SK-N-SH (cell line): ENCODE data around the gene PTDSS2. TPM values are rescaled to one million over a fixed set of nuclear protein-coding genes. Genes with fewer than 3 reads are reported as not detected.
A peak's percentile ranks its signal among the peaks of the same experiment; 100 is the strongest.

ENCODE experiments used
- CTCF ChIA-PET: fragments of 300-600, 350-600 bp; formaldehyde crosslinking; extraction: SDS; loops from one replicate; lab custom pipeline; 2021; lab: Yijun Ruan, JAX
- POLR2A ChIA-PET: fragments of 350-600 bp; sonication (Branson Sonifier 250); formaldehyde crosslinking; extraction: SDS; loops from one replicate; lab custom pipeline; 2020; ENCODE audit warnings: antibody characterized with exemption, inconsistent platforms; lab: Yijun Ruan, JAX
- DNase-seq: peaks from one replicate; pipeline ENCODE4 v3.0.0; 2012
- H2AFZ ChIP-seq: fragments of 200-600 bp; sonication (generic); 2 replicates; pipeline ENCODE4 v1.8.1; 2016; ENCODE audit warnings: antibody characterized with exemption, mild to moderate bottlenecking, low read depth
- H3F3A ChIP-seq: fragments of 200-600 bp; sonication (generic); replicated peaks from 2 replicates; pipeline ENCODE3; 2016; ENCODE audit warnings: antibody characterized with exemption, mild to moderate bottlenecking; ENCODE audit not compliant: insufficient read depth
- H3K27ac ChIP-seq, 2 experiments: fragments of 200-500 bp in 1 of 2; fragments of 200-600 bp in 1 of 2; sonication (Bioruptor generic) in 1 of 2; sonication (generic), shearing (Covaris generic) in 1 of 2; 2 replicates each; pipeline versions ENCODE4 v1.5.1 to v1.6.1; 2014 to 2016; ENCODE audit warnings: low read depth in 2 of 2, inconsistent platforms in 1 of 2, low read length in 1 of 2, mild to moderate bottlenecking in 1 of 2, mixed read lengths in 1 of 2
- H3K27me3 ChIP-seq: fragments of 200-600 bp; sonication (generic), shearing (Covaris generic); 2 replicates; pipeline ENCODE4 v1.6.1; 2016; ENCODE audit warnings: mixed run types; ENCODE audit not compliant: insufficient read depth
- H3K36me3 ChIP-seq, 2 experiments: fragments of 200-500 bp in 1 of 2; fragments of 200-600 bp in 1 of 2; sonication (Bioruptor generic) in 1 of 2; sonication (generic) in 1 of 2; replicated peaks in 1 of 2; 2 replicates each; pipeline versions ENCODE3 to v1.5.1; 2014 to 2016; ENCODE audit warnings: low read length in 1 of 2, mild to moderate bottlenecking in 1 of 2; ENCODE audit not compliant: insufficient read depth in 2 of 2, control insufficient read depth in 1 of 2
- H3K4me1 ChIP-seq, 2 experiments: fragments of 200-500 bp in 1 of 2; fragments of 200-600 bp in 1 of 2; sonication (Bioruptor generic) in 1 of 2; sonication (generic), shearing (Covaris generic) in 1 of 2; 2 replicates each; pipeline versions ENCODE4 v1.5.1 to v1.6.1; 2014 to 2016; ENCODE audit warnings: low read depth in 1 of 2, low read length in 1 of 2, mixed run types in 1 of 2; ENCODE audit not compliant: insufficient read depth in 2 of 2, control insufficient read depth in 1 of 2
- H3K4me2 ChIP-seq: fragments of 200-600 bp; sonication (generic), shearing (Covaris generic); 2 replicates; pipeline ENCODE4 v1.6.1; 2017; ENCODE audit warnings: mixed run types
- H3K4me3 ChIP-seq, 2 experiments: fragments of 200-500 bp in 1 of 2; fragments of 200-600 bp in 1 of 2; sonication (Bioruptor generic) in 1 of 2; sonication (generic), shearing (Covaris generic) in 1 of 2; 2 replicates each; pipeline versions ENCODE4 v1.5.1 to v1.8.1; 2014 to 2016; ENCODE audit warnings: low read depth in 2 of 2, inconsistent platforms in 1 of 2, low read length in 1 of 2, mild to moderate bottlenecking in 1 of 2, mixed read lengths in 1 of 2, moderate library complexity in 1 of 2
- H3K79me2 ChIP-seq: fragments of 200-600 bp; sonication (generic); 2 replicates; pipeline ENCODE4 v1.8.1; 2017; ENCODE audit warnings: mild to moderate bottlenecking; ENCODE audit not compliant: insufficient read depth
- H3K9ac ChIP-seq: fragments of 200-600 bp; sonication (generic); 2 replicates; pipeline ENCODE4 v1.6.1; 2017; ENCODE audit warnings: mixed run types
- H3K9me2 ChIP-seq: fragments of 200-600 bp; sonication (generic); 2 replicates; pipeline ENCODE4 v1.6.1; 2017; ENCODE audit warnings: mixed run types
- H3K9me3 ChIP-seq: fragments of 200-600 bp; sonication (generic); 2 replicates; pipeline ENCODE4 v1.6.1; 2017; ENCODE audit warnings: mixed run types, mild to moderate bottlenecking, moderate library complexity
- H4K20me1 ChIP-seq: fragments of 200-600 bp; sonication (generic); 2 replicates; pipeline ENCODE4 v1.6.1; 2017; ENCODE audit warnings: mild to moderate bottlenecking, mixed run types; ENCODE audit not compliant: insufficient read depth
- CTCF ChIP-seq: fragments of 200-600 bp; sonication (generic); IDR thresholded peaks from 2 replicates; pipeline ENCODE4 v1.6.1; 2017; ENCODE audit warnings: antibody characterized with exemption, mild to moderate bottlenecking, moderate library complexity
- ELF1 ChIP-seq: IDR thresholded peaks from 2 replicates; pipeline ENCODE4 v1.4.0; 2012
- EZH2phosphoT487 ChIP-seq: fragments of 200-600 bp; sonication (generic); IDR thresholded peaks from 2 replicates; pipeline ENCODE4 v1.6.1; 2017; ENCODE audit warnings: low read depth, mixed run types, mild to moderate bottlenecking, antibody characterized with exemption, moderate library complexity, borderline replicate concordance
- FOXM1 ChIP-seq: IDR thresholded peaks from 2 replicates; pipeline ENCODE4 v1.4.0; 2012; ENCODE audit warnings: low read depth, mild to moderate bottlenecking
- MXI1 ChIP-seq: IDR thresholded peaks from 2 replicates; pipeline ENCODE4 v1.6.1; 2012; ENCODE audit warnings: mild to moderate bottlenecking, low read depth, low read length, improper control_type of control experiment
- NFIC ChIP-seq: IDR thresholded peaks from 2 replicates; pipeline ENCODE4 v1.4.0; 2012; ENCODE audit warnings: borderline replicate concordance
- POLR2AphosphoS5 ChIP-seq: IDR thresholded peaks from 2 replicates; pipeline ENCODE4 v1.6.1; 2012; ENCODE audit warnings: low read depth, low read length
- RCOR1 ChIP-seq: fragments of 150-350 bp; IDR thresholded peaks from 2 replicates; pipeline ENCODE4 v1.6.1; 2017; ENCODE audit warnings: antibody characterized with exemption, low read length
- RXRA ChIP-seq: IDR thresholded peaks from 2 replicates; pipeline ENCODE4 v1.4.0; 2012; ENCODE audit warnings: low read depth, mild to moderate bottlenecking, borderline replicate concordance
- SMC3 ChIP-seq: IDR thresholded peaks from 2 replicates; pipeline ENCODE4 v1.6.1; 2012; ENCODE audit warnings: low read depth, low read length, improper control_type of control experiment
- TCF12 ChIP-seq: IDR thresholded peaks from 2 replicates; pipeline ENCODE4 v1.4.0; 2012
- WGBS: methylation state at CpG from one replicate; pipeline ENCODE4 v1.1.6; 2017; ENCODE audit warnings: low lambda C conversion rate; 5-methylcytosine and 5-hydroxymethylcytosine counted together
- polyA plus RNA-seq, 3 experiments: library from polyadenylated mRNA; depleted of rRNA; stranded (reverse); fragments of >200 nt; gene quantifications; 2 replicates each; pipeline ENCODE4 v1.2.3, GENCODE V29; 2012

Gene PTDSS2
- polyA plus RNA-seq, 1 of the 3 experiments (the other 2 are of a cell fraction) = 28.6 TPM

GRCh38 chr11:461626-462025, 11.5 kb downstream of the PTDSS2 start:
- Histone ChIP-seq H3F3A (no peaks in the 10 kb centered on the region), H3K9me3 (no peaks in the 10 kb centered on the region), H3K4me1 (no peaks in the 10 kb centered on the region), H3K27ac (no peak overlapping the region), H3K36me3 (peaks cover 7 to 8% of the 10 kb centered on the region in 2 experiments), H3K9me2 (no peaks in the 10 kb centered on the region), H3K9ac (no peak overlapping the region), H2AFZ (no peak overlapping the region), H3K4me2 (no peak overlapping the region), H4K20me1 (peaks cover 3% of the 10 kb centered on the region; the same call in 1 of the 2 replicates), H3K27me3 (no peaks in the 10 kb centered on the region), H3K4me3 (no peak overlapping the region), H3K79me2 (peaks cover 21% of the 10 kb centered on the region; the same call in 1 of the 2 replicates)
- 99% methylated on average over 6 of the region's 9 CpGs for WGBS
- DNase-seq = no peak
- no peak for TF ChIP-seq TCF12
- TF ChIP-seq CTCF = no peak
- TF ChIP-seq NFIC = no peak
- TF ChIP-seq RXRA = no peak
- no peak for TF ChIP-seq POLR2AphosphoS5
- no peak for TF ChIP-seq SMC3
- TF ChIP-seq EZH2phosphoT487 = no peak
- TF ChIP-seq MXI1 = no peak
- ChIA-PET CTCF (interaction anchor here (1.5 kb wide), 1 partner anchor 13 kb away, joined by 8 read pairs; no protein-coding TSS in a partner anchor), POLR2A (no interaction called here)

- no peaks in the 10 kb centered on the region for H3K4me1 ChIP-seq
- no peaks in the 10 kb centered on the region for H3F3A ChIP-seq
- H3K4me2 ChIP-seq = no peak overlapping the region
- H4K20me1 ChIP-seq = peaks cover 3% of the 10 kb centered on the region; the same call in 1 of the 2 replicates
- H3K79me2 ChIP-seq = peaks cover 16% of the 10 kb centered on the region; the same call in 1 of the 2 replicates
- ChIA-PET POLR2A (no interaction called here), CTCF (interaction anchor here (1.5 kb wide), 1 partner anchor 14 kb away, joined by 8 read pairs; no protein-coding TSS in a partner anchor)
- H3K9ac ChIP-seq = no peak overlapping the region
- TF ChIP-seq FOXM1 = no peak
- no peak for TF ChIP-seq RCOR1
- TF ChIP-seq ELF1 = no peak
- TF ChIP-seq, all 33 proteins: peak for 0
- H3K27me3 ChIP-seq = no peaks in the 10 kb centered on the region
- no peaks in the 10 kb centered on the region for H3K9me3 ChIP-seq
- WGBS = 99% methylated on average over 10 of the region's 16 CpGs
- peak; percentile 17 for DNase-seq
- H3K9me2 ChIP-seq = no peaks in the 10 kb centered on the region
- H3K4me3 ChIP-seq = no peak overlapping the region
- H3K27ac ChIP-seq = no peak overlapping the region
- peaks cover 7 to 8% of the 10 kb centered on the region in 2 experiments for H3K36me3 ChIP-seq
- H2AFZ ChIP-seq = no peak overlapping the region
These were observed 12.2 kb downstream of the PTDSS2 start for GRCh38 chr11:462107-462890.
